SK-N-SH (cell line): ENCODE measurements around the gene ARHGAP26. TPM values are rescaled to one million over a fixed set of nuclear protein-coding genes. Genes with fewer than 3 reads are reported as not detected.

Experiments
- CTCF ChIA-PET: fragments of 300-600, 350-600 bp; formaldehyde crosslinking; extraction: SDS; loops from one replicate; lab custom pipeline; 2021; lab: Yijun Ruan, JAX
- POLR2A ChIA-PET: fragments of 350-600 bp; sonication (Branson Sonifier 250); formaldehyde crosslinking; extraction: SDS; loops from one replicate; lab custom pipeline; 2020; ENCODE audit warnings: antibody characterized with exemption, inconsistent platforms; lab: Yijun Ruan, JAX
- DNase-seq: peaks from one replicate; pipeline ENCODE4 v3.0.0; 2012
- H2AFZ ChIP-seq: fragments of 200-600 bp; sonication (generic); 2 replicates; pipeline ENCODE4 v1.8.1; 2016; ENCODE audit warnings: antibody characterized with exemption, mild to moderate bottlenecking, low read depth
- H3F3A ChIP-seq: fragments of 200-600 bp; sonication (generic); replicated peaks from 2 replicates; pipeline ENCODE3; 2016; ENCODE audit warnings: antibody characterized with exemption, mild to moderate bottlenecking; ENCODE audit not compliant: insufficient read depth
- H3K27ac ChIP-seq, 2 experiments: fragments of 200-500 bp in 1 of 2; fragments of 200-600 bp in 1 of 2; sonication (Bioruptor generic) in 1 of 2; sonication (generic), shearing (Covaris generic) in 1 of 2; 2 replicates each; pipeline versions ENCODE4 v1.5.1 to v1.6.1; 2014 to 2016; ENCODE audit warnings: low read depth in 2 of 2, inconsistent platforms in 1 of 2, low read length in 1 of 2, mild to moderate bottlenecking in 1 of 2, mixed read lengths in 1 of 2
- H3K27me3 ChIP-seq: fragments of 200-600 bp; sonication (generic), shearing (Covaris generic); 2 replicates; pipeline ENCODE4 v1.6.1; 2016; ENCODE audit warnings: mixed run types; ENCODE audit not compliant: insufficient read depth
- H3K36me3 ChIP-seq, 2 experiments: fragments of 200-500 bp in 1 of 2; fragments of 200-600 bp in 1 of 2; sonication (Bioruptor generic) in 1 of 2; sonication (generic) in 1 of 2; replicated peaks in 1 of 2; 2 replicates each; pipeline versions ENCODE3 to v1.5.1; 2014 to 2016; ENCODE audit warnings: low read length in 1 of 2, mild to moderate bottlenecking in 1 of 2; ENCODE audit not compliant: insufficient read depth in 2 of 2, control insufficient read depth in 1 of 2
- H3K4me1 ChIP-seq, 2 experiments: fragments of 200-500 bp in 1 of 2; fragments of 200-600 bp in 1 of 2; sonication (Bioruptor generic) in 1 of 2; sonication (generic), shearing (Covaris generic) in 1 of 2; 2 replicates each; pipeline versions ENCODE4 v1.5.1 to v1.6.1; 2014 to 2016; ENCODE audit warnings: low read depth in 1 of 2, low read length in 1 of 2, mixed run types in 1 of 2; ENCODE audit not compliant: insufficient read depth in 2 of 2, control insufficient read depth in 1 of 2
- H3K4me2 ChIP-seq: fragments of 200-600 bp; sonication (generic), shearing (Covaris generic); 2 replicates; pipeline ENCODE4 v1.6.1; 2017; ENCODE audit warnings: mixed run types
- H3K4me3 ChIP-seq, 2 experiments: fragments of 200-500 bp in 1 of 2; fragments of 200-600 bp in 1 of 2; sonication (Bioruptor generic) in 1 of 2; sonication (generic), shearing (Covaris generic) in 1 of 2; 2 replicates each; pipeline versions ENCODE4 v1.5.1 to v1.8.1; 2014 to 2016; ENCODE audit warnings: low read depth in 2 of 2, inconsistent platforms in 1 of 2, low read length in 1 of 2, mild to moderate bottlenecking in 1 of 2, mixed read lengths in 1 of 2, moderate library complexity in 1 of 2
- H3K79me2 ChIP-seq: fragments of 200-600 bp; sonication (generic); 2 replicates; pipeline ENCODE4 v1.8.1; 2017; ENCODE audit warnings: mild to moderate bottlenecking; ENCODE audit not compliant: insufficient read depth
- H3K9ac ChIP-seq: fragments of 200-600 bp; sonication (generic); 2 replicates; pipeline ENCODE4 v1.6.1; 2017; ENCODE audit warnings: mixed run types
- H3K9me2 ChIP-seq: fragments of 200-600 bp; sonication (generic); 2 replicates; pipeline ENCODE4 v1.6.1; 2017; ENCODE audit warnings: mixed run types
- H3K9me3 ChIP-seq: fragments of 200-600 bp; sonication (generic); 2 replicates; pipeline ENCODE4 v1.6.1; 2017; ENCODE audit warnings: mixed run types, mild to moderate bottlenecking, moderate library complexity
- H4K20me1 ChIP-seq: fragments of 200-600 bp; sonication (generic); 2 replicates; pipeline ENCODE4 v1.6.1; 2017; ENCODE audit warnings: mild to moderate bottlenecking, mixed run types; ENCODE audit not compliant: insufficient read depth
- ELF1 ChIP-seq: IDR thresholded peaks from 2 replicates; pipeline ENCODE4 v1.4.0; 2012
- EP300 ChIP-seq, 2 experiments: IDR thresholded peaks; 2 replicates each; pipeline versions ENCODE4 v1.4.0 to v1.6.1; 2012; ENCODE audit warnings: borderline replicate concordance in 1 of 2, low read depth in 1 of 2, low read length in 1 of 2
- EZH2phosphoT487 ChIP-seq: fragments of 200-600 bp; sonication (generic); IDR thresholded peaks from 2 replicates; pipeline ENCODE4 v1.6.1; 2017; ENCODE audit warnings: low read depth, mixed run types, mild to moderate bottlenecking, antibody characterized with exemption, moderate library complexity, borderline replicate concordance
- FOXM1 ChIP-seq: IDR thresholded peaks from 2 replicates; pipeline ENCODE4 v1.4.0; 2012; ENCODE audit warnings: low read depth, mild to moderate bottlenecking
- GABPA ChIP-seq: IDR thresholded peaks from 2 replicates; pipeline ENCODE4 v1.4.0; 2012; ENCODE audit warnings: low read depth, mild to moderate bottlenecking
- GATA2 ChIP-seq: sonication (generic); formaldehyde crosslinking; IDR thresholded peaks from 2 replicates; pipeline ENCODE4 v1.5.0; 2020; ENCODE audit warnings: mild to moderate bottlenecking, missing genetic modification reagents
- IRF3 ChIP-seq: fragments of 150-350 bp; IDR thresholded peaks from 2 replicates; pipeline ENCODE4 v1.6.1; 2016; ENCODE audit warnings: mild to moderate bottlenecking, low read depth, low read length
- MXI1 ChIP-seq: IDR thresholded peaks from 2 replicates; pipeline ENCODE4 v1.6.1; 2012; ENCODE audit warnings: mild to moderate bottlenecking, low read depth, low read length, improper control_type of control experiment
- NFIC ChIP-seq: IDR thresholded peaks from 2 replicates; pipeline ENCODE4 v1.4.0; 2012; ENCODE audit warnings: borderline replicate concordance
- NRF1 ChIP-seq: IDR thresholded peaks from 2 replicates; pipeline ENCODE4 v1.6.1; 2012; ENCODE audit warnings: low read depth, mild to moderate bottlenecking, low read length
- PBX3 ChIP-seq: IDR thresholded peaks from 2 replicates; pipeline ENCODE4; 2012
- RAD21 ChIP-seq: IDR thresholded peaks from 2 replicates; pipeline ENCODE4 v1.6.1; 2012; ENCODE audit warnings: mild to moderate bottlenecking, low read length
- RXRA ChIP-seq: IDR thresholded peaks from 2 replicates; pipeline ENCODE4 v1.4.0; 2012; ENCODE audit warnings: low read depth, mild to moderate bottlenecking, borderline replicate concordance
- TEAD4 ChIP-seq: IDR thresholded peaks from 2 replicates; pipeline ENCODE4 v1.4.0; 2012; ENCODE audit warnings: mild to moderate bottlenecking, borderline replicate concordance; ENCODE audit not compliant: insufficient read depth
- USF1 ChIP-seq: IDR thresholded peaks from 2 replicates; pipeline ENCODE4 v1.4.0; 2012; ENCODE audit warnings: low read depth, borderline replicate concordance
- ZBTB33 ChIP-seq: IDR thresholded peaks from 2 replicates; pipeline ENCODE4 v1.4.0; 2012; ENCODE audit warnings: low read depth, borderline replicate concordance
- WGBS: methylation state at CpG from one replicate; pipeline ENCODE4 v1.1.6; 2017; ENCODE audit warnings: low lambda C conversion rate; 5-methylcytosine and 5-hydroxymethylcytosine counted together
- polyA plus RNA-seq, 3 experiments: library from polyadenylated mRNA; depleted of rRNA; stranded (reverse); fragments of >200 nt; gene quantifications; 2 replicates each; pipeline ENCODE4 v1.2.3, GENCODE V29; 2012
- TF ChIP-seq, protein P1 (sequence below): IDR thresholded peaks from 2 replicates; pipeline ENCODE4 v1.4.0; 2012; ENCODE audit warnings: low read depth
- TF ChIP-seq, protein P2 (sequence below): fragments of 150-350 bp; IDR thresholded peaks from 2 replicates; pipeline ENCODE4 v1.6.1; 2017; ENCODE audit warnings: antibody characterized with exemption, low read length, low read depth, borderline replicate concordance

The ARHGAP26 gene
- polyA plus RNA-seq, 1 of the 3 experiments (the other 2 are of a cell fraction) = 6.1 TPM

DNA sequence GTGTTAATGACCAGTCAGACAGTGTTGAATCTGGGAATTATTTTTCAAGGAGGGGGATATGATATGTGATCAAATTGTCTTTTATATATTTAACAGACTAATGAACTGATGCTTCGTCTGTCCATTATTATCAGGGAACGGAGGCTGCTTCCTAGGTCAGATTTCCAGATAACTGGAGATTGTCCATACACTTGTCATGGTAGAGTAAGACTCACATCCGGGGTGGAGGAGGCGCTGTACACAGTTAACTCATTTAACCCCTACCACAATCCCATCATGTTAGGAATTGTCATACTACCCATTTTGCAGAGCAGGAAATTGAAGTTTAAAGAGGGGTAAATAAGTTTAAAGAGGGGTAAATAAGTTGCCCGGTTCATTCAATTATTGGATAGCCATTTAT is 55.9 kb downstream of the ARHGAP26 start (continued):
- TF ChIP-seq IRF3 = no peak
- TF ChIP-seq, protein P1, sequence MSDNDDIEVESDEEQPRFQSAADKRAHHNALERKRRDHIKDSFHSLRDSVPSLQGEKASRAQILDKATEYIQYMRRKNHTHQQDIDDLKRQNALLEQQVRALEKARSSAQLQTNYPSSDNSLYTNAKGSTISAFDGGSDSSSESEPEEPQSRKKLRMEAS = no peak
- no peak for TF ChIP-seq MXI1
- peak; percentile 79; the same call in 1 of the 2 replicates for TF ChIP-seq RXRA
- TF ChIP-seq NRF1 = no peak
- no peak for TF ChIP-seq EZH2phosphoT487
- TF ChIP-seq USF1 = no peak
- no peak for TF ChIP-seq GATA2

DNA sequence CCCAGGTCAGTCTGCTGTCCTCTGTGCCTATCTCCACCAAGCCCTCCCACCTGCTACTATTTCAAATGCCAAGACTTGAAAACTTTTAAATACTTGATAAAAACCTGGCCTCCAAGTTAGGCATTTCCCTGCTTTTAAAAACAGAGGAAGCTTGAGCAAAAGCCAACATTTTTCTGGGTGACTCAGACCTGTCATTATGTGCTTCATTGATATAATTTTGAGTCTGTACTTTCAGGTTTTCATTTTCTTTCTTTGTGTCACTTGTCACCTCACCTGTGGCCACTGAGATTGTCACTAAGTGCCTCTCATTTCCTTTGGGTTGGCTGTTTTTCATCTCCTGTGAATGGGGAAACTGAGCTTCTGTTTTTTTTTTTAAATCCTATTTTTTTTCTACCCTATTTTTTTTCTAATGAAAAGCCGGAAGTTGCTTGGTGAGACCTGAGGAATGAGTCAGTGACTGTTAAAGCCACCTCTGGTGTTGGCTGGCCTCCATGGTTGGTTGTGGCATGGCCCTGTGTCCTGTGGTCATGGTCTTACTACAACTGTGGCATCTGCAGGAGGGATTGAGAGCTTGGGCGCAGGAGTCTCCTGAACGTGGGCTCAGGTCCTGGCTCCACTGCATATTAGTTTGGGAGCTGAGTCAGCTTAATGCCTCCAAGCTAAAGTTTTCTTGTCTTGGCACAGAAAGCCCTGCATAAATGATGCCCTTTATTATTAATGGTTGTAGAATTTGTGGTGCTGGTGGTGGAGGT is 56.7 kb downstream of the ARHGAP26 start:
- peak overlapping the region; percentile 81 to 86 for H3K27ac ChIP-seq
- POLR2A ChIA-PET = no interaction called here
- 9% methylated on average over 2 of the region's 3 CpGs for WGBS
- TF ChIP-seq EP300 (IDR thresholded peaks at IDR 0.05; ENCODE audit: borderline replicate concordance in 1 of 2, low read depth in 1 of 2, low read length in 1 of 2) = peak; percentile 18 to 85; a peak in 2 of 4 replicates
- TF ChIP-seq RXRA = peak; percentile 65; the same call in 1 of the 2 replicates
- TF ChIP-seq NFIC = peak; percentile 81
- no peak for TF ChIP-seq ELF1
- TF ChIP-seq USF1 = no peak
- TF ChIP-seq TEAD4 = peak; percentile 64
- TF ChIP-seq, protein P2, sequence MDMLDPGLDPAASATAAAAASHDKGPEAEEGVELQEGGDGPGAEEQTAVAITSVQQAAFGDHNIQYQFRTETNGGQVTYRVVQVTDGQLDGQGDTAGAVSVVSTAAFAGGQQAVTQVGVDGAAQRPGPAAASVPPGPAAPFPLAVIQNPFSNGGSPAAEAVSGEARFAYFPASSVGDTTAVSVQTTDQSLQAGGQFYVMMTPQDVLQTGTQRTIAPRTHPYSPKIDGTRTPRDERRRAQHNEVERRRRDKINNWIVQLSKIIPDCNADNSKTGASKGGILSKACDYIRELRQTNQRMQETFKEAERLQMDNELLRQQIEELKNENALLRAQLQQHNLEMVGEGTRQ = no peak
- no peak for TF ChIP-seq NRF1
- no peak for TF ChIP-seq GABPA
- peak; percentile 85 for TF ChIP-seq PBX3
- no peak for TF ChIP-seq IRF3
- no peak for TF ChIP-seq ZBTB33
- 0 out of 2 replicates have a peak, but pooled peaks have one; percentile 30 for TF ChIP-seq FOXM1
- TF ChIP-seq GATA2 = no peak
- TF ChIP-seq RAD21 = no peak

More for the DNA sequence above, 56.7 kb downstream of the ARHGAP26 start:
- Histone ChIP-seq H3K9me2 (no peaks in the 10 kb centered on the region), H3K4me2 (peak overlapping the region; percentile 76), H4K20me1 (no peaks in the 10 kb centered on the region), H3K27me3 (no peaks in the 10 kb centered on the region), H3K4me3 (peak overlapping the region in 1 of 2 experiments; percentile 40; a peak in 1 of 4 replicates), H3K9ac (peak overlapping the region; percentile 15; the same call in 1 of the 2 replicates), H2AFZ (0 out of 2 replicates have a peak overlapping the region, but pooled peaks have one; percentile 18), H3K79me2 (peaks cover 11% of the 10 kb centered on the region), H3K4me1 (peaks cover 70 to 74% of the 10 kb centered on the region in 2 experiments), H3K9me3 (no peaks in the 10 kb centered on the region), H3F3A (peaks cover 53% of the 10 kb centered on the region), H3K36me3 (no peaks in the 10 kb centered on the region)
- no peak for DNase-seq
- CTCF ChIA-PET = interaction anchor here (0.6 to 1.5 kb wide), 5 partner anchors 30 to 113 kb away, joined by 3 read pairs; no protein-coding TSS in a partner anchor
